Erythroblast (primary cell): ENCODE measurements around the gene TELO2.

Experiments
- GATA1 ChIP-seq: IDR thresholded peaks from 2 replicates; pipeline ENCODE4 v1.6.1; 2011; ENCODE audit warnings: low read depth, mild to moderate bottlenecking, control low read depth, low read length, moderate library complexity
- POLR2A ChIP-seq: IDR thresholded peaks from 2 replicates; pipeline ENCODE4 v1.6.1; 2011; ENCODE audit warnings: mild to moderate bottlenecking, low read length

- TF ChIP-seq POLR2A (no peak), GATA1 (no peak)
Observed at GRCh38 chr16:1531638-1531910, 38.4 kb downstream of the TELO2 start.
